GM18498 (cell line): ENCODE measurements around the gene MCM3.
A peak's percentile ranks its signal among the peaks of the same experiment; 100 is the strongest.

Experiments used
- ATAC-seq: cut with Tn5 transposase; IDR thresholded peaks from one replicate; pipeline ENCODE4 v1.9.1; 2021; ENCODE audit warnings: mild to moderate bottlenecking, moderate library complexity; ENCODE audit not compliant: unreplicated experiment

Gene MCM3

GRCh38 chr6:52304983-52305390, 20.4 kb upstream of the MCM3 start:
- peak; percentile 62 for ATAC-seq

- no peak for ATAC-seq
Observed at GRCh38 chr6:52303178-52303577, 18.6 kb upstream of the MCM3 start.

- ATAC-seq, result no peak
Observed at GRCh38 chr6:52301326-52301725, 16.8 kb upstream of the MCM3 start.

GRCh38 chr6:52300489-52300931, 16.0 kb upstream of the MCM3 start:
- no peak for ATAC-seq

GRCh38 chr6:52299653-52300052, 15.1 kb upstream of the MCM3 start:
- ATAC-seq, result no peak

DNA sequence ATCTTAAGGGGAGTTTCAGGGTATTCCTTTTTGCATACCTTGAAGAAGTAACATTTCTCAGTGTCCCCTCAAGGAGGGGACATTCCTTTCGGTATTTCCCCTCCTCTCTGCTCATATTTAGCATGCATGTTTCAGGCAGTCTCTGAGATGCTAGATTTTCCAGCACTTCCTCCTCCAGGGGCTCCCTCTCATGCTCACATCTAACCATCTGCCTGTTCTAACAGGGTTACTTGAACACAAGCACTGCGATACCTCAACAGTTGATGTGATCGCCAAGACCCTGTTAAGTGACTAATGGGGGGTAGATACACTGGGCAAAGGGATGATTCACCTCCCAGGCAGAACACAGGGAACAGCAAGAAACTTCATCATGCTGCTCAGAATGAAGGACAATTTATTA, 12.9 kb upstream of the MCM3 start:
- no peak for ATAC-seq

DNA sequence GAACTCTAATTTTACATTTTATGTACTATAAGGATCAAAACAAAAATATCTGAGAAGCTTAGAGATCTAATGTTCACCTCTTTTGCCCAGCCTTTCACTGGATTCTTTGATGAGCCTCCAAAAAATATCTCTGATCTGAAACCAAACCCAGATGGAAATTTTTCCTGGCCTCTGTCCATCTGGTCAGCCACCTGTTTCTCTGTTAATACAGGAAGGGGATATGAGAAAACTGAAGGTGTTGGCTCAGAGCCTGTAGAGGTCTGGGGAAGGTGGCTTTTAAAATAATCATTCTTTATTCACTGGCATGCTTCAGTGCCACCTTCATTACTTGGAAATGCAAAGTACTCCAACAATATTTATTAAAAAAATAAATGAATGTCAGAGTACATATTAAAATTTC, 8.5 kb upstream of the MCM3 start:
- no peak for ATAC-seq

GRCh38 chr6:52288841-52289240, 4.3 kb upstream of the MCM3 start:
- no peak for ATAC-seq

DNA sequence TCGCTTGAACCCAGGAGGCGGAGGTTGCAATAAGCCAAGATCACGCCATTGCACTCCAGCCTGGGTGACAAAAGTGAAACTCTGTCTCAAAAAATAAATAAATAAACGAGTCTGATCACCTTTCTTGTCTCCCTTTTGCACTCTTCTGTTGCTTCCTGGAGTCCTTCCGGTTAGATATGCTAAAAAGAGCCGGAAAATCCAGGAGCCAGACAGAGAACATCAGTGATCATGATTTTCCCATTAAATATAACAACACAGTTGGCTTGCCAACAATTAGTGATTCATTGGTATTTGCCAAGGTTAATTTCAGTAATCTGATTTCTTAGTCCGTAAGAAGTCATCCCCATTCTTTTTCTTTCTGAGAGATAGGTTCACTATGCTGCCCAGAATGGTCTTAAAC, 3.7 kb upstream of the MCM3 start:
- no peak for ATAC-seq

- no peak for ATAC-seq
Observed at GRCh38 chr6:52286798-52287432, 2.4 kb upstream of the MCM3 start.

DNA sequence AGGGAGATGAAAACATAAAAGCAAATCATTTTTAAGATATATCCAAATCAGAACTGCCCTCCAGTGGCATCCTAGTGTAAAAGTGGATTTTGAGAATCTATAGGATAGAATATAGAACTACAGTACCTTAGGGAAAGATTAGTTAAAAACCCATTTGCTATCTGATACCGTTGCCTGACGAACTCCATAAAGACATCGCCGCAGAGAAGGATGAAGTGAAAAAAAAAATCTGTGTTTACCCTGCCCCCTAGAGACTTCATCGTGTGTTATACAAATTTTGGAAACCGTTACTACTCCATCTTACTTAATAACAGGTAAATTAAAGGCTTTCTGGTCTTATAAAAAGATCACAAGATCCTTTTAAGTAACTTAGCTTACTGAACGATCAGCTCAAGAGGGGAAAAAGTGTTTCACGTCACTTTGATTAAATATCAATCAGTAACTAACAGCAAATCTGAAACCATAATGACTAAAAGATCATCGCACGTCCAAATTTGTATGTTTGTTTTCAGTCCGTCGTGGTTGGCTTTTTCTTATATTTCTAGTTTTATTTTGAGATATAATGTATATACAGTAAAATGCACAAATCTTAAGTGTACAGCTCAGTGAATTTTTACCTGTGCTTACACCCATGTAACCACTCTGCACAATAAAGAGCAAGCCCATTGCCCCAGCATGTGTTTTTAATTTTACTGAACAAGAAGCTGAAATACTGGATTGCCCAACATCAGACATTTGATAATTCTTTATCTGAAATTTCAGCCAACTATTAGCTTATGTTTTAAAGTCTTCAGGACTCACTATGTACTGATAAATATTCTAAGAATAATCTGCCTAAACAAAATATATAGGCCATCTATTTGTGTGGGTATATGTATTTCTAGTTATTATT, 881 bp upstream of the MCM3 start:
- ATAC-seq, result no peak

GRCh38 chr6:52284131-52284459, 447 bp downstream of the MCM3 start:
- ATAC-seq, result peak; percentile 4

GRCh38 chr6:52283111-52283510, 1.4 kb downstream of the MCM3 start:
- ATAC-seq, result no peak

- no peak for ATAC-seq
Observed at GRCh38 chr6:52276130-52276529, 8.4 kb downstream of the MCM3 start.

- ATAC-seq, result no peak
Observed at GRCh38 chr6:52271852-52272460, 12.6 kb downstream of the MCM3 start.

DNA sequence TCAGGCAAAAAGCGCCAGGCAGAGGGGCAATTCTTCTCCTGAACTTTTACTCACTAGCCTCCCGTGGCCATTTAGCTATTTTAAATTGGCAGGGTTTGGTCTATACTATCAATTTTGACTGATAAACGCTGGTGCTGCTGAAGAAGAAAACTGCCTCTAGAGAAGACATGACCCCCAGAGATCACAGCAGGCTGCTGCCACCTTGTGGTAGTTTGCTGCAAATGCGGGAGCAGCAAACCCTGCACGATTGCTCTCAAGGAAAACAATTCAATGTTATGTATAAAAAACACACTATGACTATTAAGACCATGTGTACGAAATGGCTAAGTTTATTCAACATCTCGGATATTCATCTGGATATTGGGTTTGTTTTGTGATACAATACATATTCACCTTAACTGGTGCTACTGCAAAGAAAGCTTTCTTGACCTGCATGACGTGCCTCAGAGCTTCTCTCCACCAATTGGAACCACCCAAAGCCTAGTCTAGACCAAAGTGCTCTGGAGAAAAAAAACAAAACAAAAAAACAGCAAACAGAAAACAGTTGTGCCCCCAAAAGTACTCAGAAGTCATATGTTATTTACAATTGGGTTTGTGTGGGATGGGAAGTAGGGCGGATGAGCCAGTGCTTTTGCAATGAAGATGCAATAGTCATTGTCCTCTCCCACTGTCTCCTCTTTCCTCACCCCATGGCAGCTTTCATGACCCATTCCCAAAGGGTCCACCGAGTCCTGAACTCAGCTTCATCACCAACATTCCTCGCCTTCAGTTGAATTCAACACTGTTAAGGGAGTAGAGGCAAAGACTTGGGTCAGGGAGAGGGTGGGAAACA, 20.6 kb downstream of the MCM3 start:
- ATAC-seq, result peak; percentile 72

DNA sequence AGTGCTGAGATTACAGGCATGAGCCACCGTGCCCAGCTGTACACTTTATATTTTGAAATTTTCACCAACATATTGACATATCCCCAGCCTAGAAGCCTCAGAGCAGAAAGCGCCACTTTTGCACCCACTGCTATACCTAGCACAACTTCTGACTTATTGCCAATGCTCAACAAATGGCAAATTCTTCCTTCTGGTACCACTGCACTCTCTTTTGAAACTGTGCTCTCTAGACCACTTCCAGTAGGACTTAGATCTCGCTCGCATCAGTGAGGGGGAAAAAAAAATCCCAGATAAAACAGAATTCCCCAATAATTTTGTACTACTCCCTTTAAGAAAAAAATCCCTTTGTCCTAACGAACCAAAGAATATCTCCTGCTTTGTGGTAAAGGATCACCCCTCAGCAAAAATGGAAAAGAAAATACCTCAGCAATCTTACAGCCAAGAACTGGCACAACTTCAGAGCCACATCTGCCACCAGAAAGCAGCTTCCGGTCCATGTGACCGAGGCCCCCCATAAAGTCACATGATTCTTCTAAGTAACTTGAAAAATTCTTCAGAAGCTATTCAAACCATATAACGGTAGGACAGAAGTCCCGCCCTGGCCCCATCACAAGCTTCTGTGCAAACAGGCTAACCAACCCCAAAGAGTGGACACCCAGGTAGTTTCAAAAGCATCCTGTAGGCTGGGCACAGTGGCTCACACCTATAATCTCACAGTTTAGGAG, 21.8 kb downstream of the MCM3 start:
- no peak for ATAC-seq

GRCh38 chr6:52261229-52261628, 23.3 kb downstream of the MCM3 start:
- no peak for ATAC-seq

- no peak for ATAC-seq
Observed at GRCh38 chr6:52260634-52261033, 23.9 kb downstream of the MCM3 start.

- no peak for ATAC-seq
Observed at GRCh38 chr6:52255434-52255833, 29.1 kb downstream of the MCM3 start.
